B cell (primary cell): Measurements from ENCODE around the gene DHX15. TPM values are rescaled to one million over a fixed set of nuclear protein-coding genes. Genes with fewer than 3 reads are reported as not detected.

Source experiments
- ATAC-seq: fragments of 200-7000 bp; cut with Tn5 transposase; one replicate; pipeline ENCODE4 v1.10.0; 2021; ENCODE audit warnings: low read depth, mild to moderate bottlenecking, moderate number of reproducible peaks, moderate library complexity
- CTCF ChIA-PET: fragments of 350-600 bp; sonication (Branson Sonifier 250); formaldehyde crosslinking; loops from one replicate; lab custom pipeline; 2021; ENCODE audit warnings: antibody characterized with exemption, inconsistent platforms; lab: Charles Lee
- POLR2A ChIA-PET: fragments of 350-600 bp; sonication (Branson Sonifier 250); formaldehyde crosslinking; loops from one replicate; lab custom pipeline; 2021; ENCODE audit warnings: antibody characterized with exemption; lab: Charles Lee
- DNase-seq: peaks from one replicate; pipeline ENCODE4 v3.0.0; 2013
- H2AFZ ChIP-seq: 2 replicates; pipeline ENCODE4 v1.6.1; 2012; ENCODE audit warnings: mild to moderate bottlenecking, low read depth, low read length; ENCODE audit not compliant: insufficient read depth, poor library complexity, severe bottlenecking
- H3K27ac ChIP-seq, 2 donors: 1 replicate in 1 of 2; 2 replicates in 1 of 2; pipeline ENCODE4 v1.5.1; 2012 to 2013; ENCODE audit warnings: low read length in 2 of 2, mild to moderate bottlenecking in 2 of 2, moderate library complexity in 1 of 2
- H3K27me3 ChIP-seq, 4 experiments: fragments of 200-600 bp in 1 of 4; sonication (generic) in 1 of 4; replicated peaks in 1 of 4; 1 replicate in 2 of 4; 2 replicates in 2 of 4; pipeline versions ENCODE4 v1.6.1 to v1.7.0; 2013 to 2016; ENCODE audit warnings: low read length in 3 of 4, mild to moderate bottlenecking in 2 of 4, mixed read lengths in 1 of 4, moderate library complexity in 1 of 4; ENCODE audit not compliant: insufficient read depth in 4 of 4, control insufficient read depth in 3 of 4; ENCODE audit errors: control extremely low read depth in 1 of 4
- H3K36me3 ChIP-seq, 2 experiments: replicated peaks in 1 of 2; 1 replicate in 1 of 2; 2 replicates in 1 of 2; pipeline versions ENCODE4 v1.6.1 to v1.7.1; 2013; ENCODE audit warnings: low read length in 1 of 2; ENCODE audit not compliant: insufficient read depth in 2 of 2, control insufficient read depth in 1 of 2; ENCODE audit errors: control extremely low read depth in 1 of 2, extremely low read depth in 1 of 2
- H3K4me1 ChIP-seq, 2 donors: fragments of 200-600 bp in 1 of 2; sonication (generic) in 1 of 2; 1 replicate in 1 of 2; 2 replicates in 1 of 2; pipeline versions ENCODE4 v1.5.1 to v1.6.1; 2013 to 2017; ENCODE audit warnings: low read length in 2 of 2; ENCODE audit not compliant: control insufficient read depth in 2 of 2, insufficient read depth in 2 of 2
- H3K4me2 ChIP-seq: replicated peaks from 2 replicates; pipeline ENCODE3; 2012; ENCODE audit warnings: mild to moderate bottlenecking, low read depth, low read length; ENCODE audit not compliant: poor library complexity, severe bottlenecking
- H3K4me3 ChIP-seq, 5 experiments: fragments of 200-600 bp in 1 of 5; sonication (generic) in 1 of 5; 1 replicate in 3 of 5; 2 replicates in 2 of 5; pipeline versions ENCODE4 v1.5.1 to v1.7.0; 2011 to 2016; ENCODE audit warnings: low read length in 4 of 5, mild to moderate bottlenecking in 4 of 5, low read depth in 2 of 5, control low read depth in 1 of 5, moderate library complexity in 1 of 5; ENCODE audit not compliant: insufficient read depth in 1 of 5; ENCODE audit errors: control extremely low read depth in 1 of 5, extremely low read depth in 1 of 5
- H3K79me2 ChIP-seq: fragments of 200-600 bp; sonication (generic); one replicate; pipeline ENCODE4 v1.6.0; 2016; ENCODE audit warnings: low read length; ENCODE audit not compliant: control insufficient read depth, insufficient read depth
- H3K9ac ChIP-seq: fragments of 200-600 bp; sonication (generic); 2 replicates; pipeline ENCODE4 v1.6.1; 2017; ENCODE audit warnings: mild to moderate bottlenecking, low read length, moderate library complexity
- H3K9me3 ChIP-seq, 3 donors: one replicate each; pipeline versions ENCODE4 v1.6.1 to v1.7.1; 2013; ENCODE audit warnings: low read length in 2 of 3; ENCODE audit not compliant: control insufficient read depth in 2 of 3, insufficient read depth in 1 of 3; ENCODE audit errors: control extremely low read depth in 1 of 3
- H4K20me1 ChIP-seq: 2 replicates; pipeline ENCODE4 v1.6.0; 2012; ENCODE audit warnings: mild to moderate bottlenecking, low read length; ENCODE audit not compliant: insufficient read depth, control insufficient read depth, poor library complexity, severe bottlenecking
- H3K27ac Mint-ChIP-seq: one replicate; pipeline ENCODE4 v1.8.0; 2021; ENCODE audit warnings: mixed read lengths
- H3K27me3 Mint-ChIP-seq: one replicate; pipeline ENCODE4 v1.8.0; 2021; ENCODE audit warnings: mixed read lengths
- H3K4me1 Mint-ChIP-seq: one replicate; pipeline ENCODE4 v1.8.0; 2021; ENCODE audit warnings: mixed read lengths
- H3K4me3 Mint-ChIP-seq: one replicate; pipeline ENCODE4 v1.8.0; 2021; ENCODE audit warnings: mixed read lengths
- H3K9me3 Mint-ChIP-seq: one replicate; pipeline ENCODE4 v1.8.0; 2022; ENCODE audit warnings: mixed read lengths; ENCODE audit not compliant: insufficient read depth
- CTCF ChIP-seq: fragments of 200-600 bp; IDR thresholded peaks from one replicate; pipeline ENCODE4 v1.8.0; 2022; ENCODE audit warnings: antibody characterized with exemption, mild to moderate bottlenecking
- EZH2 ChIP-seq: IDR thresholded peaks from 2 replicates; pipeline ENCODE4 v1.6.1; 2012; ENCODE audit warnings: borderline replicate concordance, low read depth, mild to moderate bottlenecking, moderate library complexity, low read length; ENCODE audit not compliant: insufficient read depth, poor library complexity, severe bottlenecking
- WGBS: methylation state at CpG from one replicate; pipeline ENCODE4 v1.1.5; 2013; ENCODE audit warnings: missing lambda C conversion rate; ENCODE audit not compliant: insufficient coverage; 5-methylcytosine and 5-hydroxymethylcytosine counted together
- intact Hi-C: fragments of 100-400 bp; cut with micrococcal nuclease; formaldehyde crosslinking; loops from one replicate; pipeline ENCODE4 v1.10.0; 2022
- polyA plus RNA-seq: library from polyadenylated mRNA; depleted of rRNA; stranded (reverse); fragments of >200 nt; gene quantifications from 2 replicates; pipeline ENCODE4 v1.2.3, GENCODE V29; 2012
- total RNA-seq, 2 donors: library from RNA; stranded (reverse); fragments of 120-200 nt in 1 of 2; gene quantifications; 1 replicate in 1 of 2; 2 replicates in 1 of 2; pipeline versions ENCODE4 v1.2.3 to v1.2.4, GENCODE V29; 2013 to 2022

DHX15 gene
- total and polyA plus RNA-seq, 2 donors (not counting 1 experiment from before 2014, with no cell fraction given) = 58.8 to 162 TPM

- WGBS = 78% methylated on average over 2 of the region's 3 CpGs
- CTCF ChIA-PET = no interaction called here
Observed at GRCh38 chr4:24613502-24613901, 29.1 kb upstream of the DHX15 start.

GRCh38 chr4:24611575-24611974, 27.2 kb upstream of the DHX15 start:
- ChIA-PET CTCF (no interaction called here), POLR2A (no interaction called here)
- Mint-ChIP-seq H3K27me3 (peaks cover 13% of the 10 kb centered on the region), H3K4me3 (no peak overlapping the region), H3K4me1 (no peaks in the 10 kb centered on the region), H3K9me3 (no peaks in the 10 kb centered on the region), H3K27ac (no peak overlapping the region)
- no peak for TF ChIP-seq EZH2
- no peak for TF ChIP-seq CTCF
- Histone ChIP-seq H3K9ac (no peak overlapping the region), H3K4me2 (no peak overlapping the region), H3K79me2 (no peaks in the 10 kb centered on the region), H4K20me1 (no peaks in the 10 kb centered on the region), H3K36me3 (no peaks in the 10 kb centered on the region), H3K4me1 (no peaks in the 10 kb centered on the region), H3K27me3 (peaks cover 0 to 2% (median 0%) of the 10 kb centered on the region in 4 experiments), H2AFZ (no peak overlapping the region), H3K9me3 (peaks cover 0 to 14% (median 0%) of the 10 kb centered on the region in 3 donors), H3K4me3 (no peak overlapping the region), H3K27ac (no peak overlapping the region)
- ATAC-seq (no peak), DNase-seq (no peak)
- intact Hi-C loops = no loop called here
- WGBS = 100% methylated on average over 3 of the region's 11 CpGs

More at GRCh38 chr4:24613502-24613901, 29.1 kb upstream of the DHX15 start:
- intact Hi-C loops = no loop called here
- Histone ChIP-seq H3K4me2 (no peak overlapping the region), H3K9ac (no peak overlapping the region), H3K4me3 (no peak overlapping the region), H3K27me3 (peaks cover 0 to 2% (median 0%) of the 10 kb centered on the region in 4 experiments), H2AFZ (no peak overlapping the region), H3K4me1 (no peaks in the 10 kb centered on the region), H4K20me1 (no peaks in the 10 kb centered on the region), H3K27ac (no peak overlapping the region), H3K36me3 (no peaks in the 10 kb centered on the region), H3K9me3 (peaks cover 0 to 12% (median 0%) of the 10 kb centered on the region in 3 donors), H3K79me2 (no peaks in the 10 kb centered on the region)
- H3K4me1 Mint-ChIP-seq = no peaks in the 10 kb centered on the region
- H3K9me3 Mint-ChIP-seq = no peaks in the 10 kb centered on the region
- no peak overlapping the region for H3K27ac Mint-ChIP-seq
- POLR2A ChIA-PET = no interaction called here
- no peak for ATAC-seq
- H3K27me3 Mint-ChIP-seq = peaks cover 10% of the 10 kb centered on the region
- TF ChIP-seq CTCF (no peak), EZH2 (no peak)
- H3K4me3 Mint-ChIP-seq = no peak overlapping the region
- DNase-seq = no peak
